Aorta (tissue), 5 donors: ENCODE data around the gene TREML1. TPM values are rescaled to one million over a fixed set of nuclear protein-coding genes. Genes with fewer than 3 reads are reported as not detected.

ENCODE experiments used
- ATAC-seq: fragments of 200-7000 bp; cut with Tn5 transposase; one replicate; pipeline ENCODE4 v1.9.1; 2022; ENCODE audit warnings: moderate library complexity; ENCODE audit not compliant: low FRiP score
- DNase-seq, 2 donors: peaks; one replicate each; pipeline ENCODE4 v3.0.0-alpha.2; 2020
- H3K27ac ChIP-seq, 2 donors: one replicate each; pipeline ENCODE4 v1.5.1; 2013; ENCODE audit warnings: low read length in 2 of 2, mild to moderate bottlenecking in 2 of 2, moderate library complexity in 2 of 2, control low read depth in 1 of 2, inconsistent platforms in 1 of 2, low read depth in 1 of 2
- H3K27me3 ChIP-seq, 2 donors: one replicate each; pipeline ENCODE4 v1.6.1; 2013; ENCODE audit warnings: control low read depth in 1 of 2, low read length in 1 of 2, mild to moderate bottlenecking in 1 of 2, moderate library complexity in 1 of 2; ENCODE audit not compliant: insufficient read depth in 2 of 2, control insufficient read depth in 1 of 2
- H3K36me3 ChIP-seq, 2 donors: one replicate each; pipeline ENCODE4 v1.6.1; 2013; ENCODE audit warnings: control low read depth in 1 of 2, low read length in 1 of 2, mild to moderate bottlenecking in 1 of 2; ENCODE audit not compliant: insufficient read depth in 2 of 2, control insufficient read depth in 1 of 2
- H3K4me1 ChIP-seq, 2 donors: one replicate each; pipeline ENCODE4 v1.6.1; 2013; ENCODE audit warnings: low read length in 2 of 2, control low read depth in 1 of 2, mild to moderate bottlenecking in 1 of 2, moderate library complexity in 1 of 2; ENCODE audit not compliant: insufficient read depth in 2 of 2, control insufficient read depth in 1 of 2
- H3K4me3 ChIP-seq, 2 donors: one replicate each; pipeline ENCODE4 v1.5.1; 2013; ENCODE audit warnings: low read length in 2 of 2, control low read depth in 1 of 2, mild to moderate bottlenecking in 1 of 2
- H3K9me3 ChIP-seq: one replicate; pipeline ENCODE4 v1.6.1; 2013; ENCODE audit warnings: mild to moderate bottlenecking, low read length; ENCODE audit not compliant: control insufficient read depth
- WGBS, 2 donors: extraction: QIAGEN DNeasy Blood & Tissue Kit; methylation state at CpG; one replicate each; pipeline ENCODE4 v1.1.7; 2013; 5-methylcytosine and 5-hydroxymethylcytosine counted together
- intact Hi-C, 2 donors: fragments of 100-400 bp; cut with DNase I; formaldehyde crosslinking; loops; one replicate each; pipeline versions ENCODE4 v1.14.2 to v1.15.0; 2022
- polyA plus RNA-seq, 2 donors: library from polyadenylated mRNA; stranded (reverse); fragments of 200-250 nt; gene quantifications; one replicate each; pipeline ENCODE4 v1.2.3, GENCODE V29; 2013
- total RNA-seq, 2 donors: library from RNA; stranded (reverse); fragmentation: NEBNext Ultra II Directional; extraction: Animal tissue kit (Norgen Biotek cat#: 25700); gene quantifications; one replicate each; pipeline ENCODE4 v1.2.1, GENCODE V29; 2021
- donor health status: healthy with polysubstance abuse.
- donor health status: Bipolar disorder and iron deficiency.
- donor health status: DM: no; HTN: no; CAD: no.
- donor health status: DM: no; HTN: no; CAD: no.
- donor health status: DM: yes; HTN: yes; CAD: no.

The TREML1 gene
- total and polyA plus RNA-seq, 4 donors = 1.2 to 1.7 TPM; not detected in 2

- no peaks in the 10 kb centered on the region for H3K27me3 ChIP-seq
- H3K4me1 ChIP-seq = no peaks in the 10 kb centered on the region
- H3K4me3 ChIP-seq = no peak overlapping the region
- 74 to 77% methylated on average over 4 of the region's 4 CpGs for WGBS, 2 donors
- H3K27ac ChIP-seq = no peak overlapping the region
- no peaks in the 10 kb centered on the region for H3K36me3 ChIP-seq
- intact Hi-C loops = no loop called here
- ATAC-seq (no peak), DNase-seq (peak in 1 of 2 donors; percentile 61)
- no peaks in the 10 kb centered on the region for H3K9me3 ChIP-seq
Observed at GRCh38 chr6:41182069-41183034, 28.2 kb upstream of the TREML1 start.

GRCh38 chr6:41181566-41181965, 27.4 kb upstream of the TREML1 start:
- no peaks in the 10 kb centered on the region for H3K27me3 ChIP-seq
- ATAC-seq (no peak), DNase-seq (no peak)
- H3K36me3 ChIP-seq = no peaks in the 10 kb centered on the region
- no peak overlapping the region for H3K27ac ChIP-seq
- intact Hi-C loops = no loop called here
- no peaks in the 10 kb centered on the region for H3K4me1 ChIP-seq
- WGBS, 2 donors = 58 to 67% methylated on average over 1 of the region's 1 CpG
- H3K9me3 ChIP-seq = no peaks in the 10 kb centered on the region
- H3K4me3 ChIP-seq = no peak overlapping the region

GRCh38 chr6:41179163-41179562, 25.0 kb upstream of the TREML1 start:
- intact Hi-C loops = no loop called here
- Histone ChIP-seq H3K9me3 (no peaks in the 10 kb centered on the region), H3K4me3 (no peak overlapping the region), H3K4me1 (no peaks in the 10 kb centered on the region), H3K27me3 (no peaks in the 10 kb centered on the region), H3K36me3 (no peaks in the 10 kb centered on the region), H3K27ac (no peak overlapping the region)
- 55 to 60% methylated on average over 4 of the region's 4 CpGs for WGBS, 2 donors
- ATAC-seq = no peak
- DNase-seq = no peak

GRCh38 chr6:41177695-41178094, 23.5 kb upstream of the TREML1 start:
- Histone ChIP-seq H3K27ac (no peak overlapping the region), H3K9me3 (peaks cover 1% of the 10 kb centered on the region), H3K4me1 (no peaks in the 10 kb centered on the region), H3K27me3 (no peaks in the 10 kb centered on the region), H3K4me3 (no peak overlapping the region), H3K36me3 (no peaks in the 10 kb centered on the region)
- intact Hi-C loops = no loop called here
- 88 to 89% methylated on average over 2 of the region's 2 CpGs for WGBS, 2 donors
- ATAC-seq (no peak), DNase-seq (no peak)

GRCh38 chr6:41177287-41177686, 23.1 kb upstream of the TREML1 start:
- Histone ChIP-seq H3K4me1 (no peaks in the 10 kb centered on the region), H3K36me3 (no peaks in the 10 kb centered on the region), H3K9me3 (peaks cover 1% of the 10 kb centered on the region), H3K4me3 (no peak overlapping the region), H3K27ac (no peak overlapping the region), H3K27me3 (no peaks in the 10 kb centered on the region)
- no peak for DNase-seq
- WGBS, 2 donors = 73% methylated on average over 3 of the region's 3 CpGs
- intact Hi-C loops = no loop called here
- ATAC-seq = no peak

- WGBS, 2 donors = 88 to 91% methylated on average over 12 of the region's 12 CpGs
- Histone ChIP-seq H3K9me3 (peaks cover 1% of the 10 kb centered on the region), H3K4me3 (no peak overlapping the region), H3K4me1 (no peaks in the 10 kb centered on the region), H3K27ac (no peak overlapping the region), H3K27me3 (no peaks in the 10 kb centered on the region), H3K36me3 (no peaks in the 10 kb centered on the region)
- intact Hi-C loops = no loop called here
- ATAC-seq = no peak
- DNase-seq = no peak
Observed at GRCh38 chr6:41176189-41176588, 22.0 kb upstream of the TREML1 start.

- Histone ChIP-seq H3K27ac (no peak overlapping the region), H3K9me3 (peaks cover 1% of the 10 kb centered on the region), H3K36me3 (no peaks in the 10 kb centered on the region), H3K4me3 (no peak overlapping the region), H3K4me1 (no peaks in the 10 kb centered on the region), H3K27me3 (no peaks in the 10 kb centered on the region)
- WGBS, 2 donors = 88 to 91% methylated on average over 1 of the region's 1 CpG
- DNase-seq (no peak), ATAC-seq (no peak)
- intact Hi-C loops = no loop called here
Observed at GRCh38 chr6:41175084-41175483, 20.9 kb upstream of the TREML1 start.

- 72% methylated on average over 2 of the region's 2 CpGs for WGBS, 2 donors
- intact Hi-C loops = no loop called here
- no peak for DNase-seq
Observed at GRCh38 chr6:41174610-41175009, 20.5 kb upstream of the TREML1 start.

GRCh38 chr6:41171908-41172307, 17.8 kb upstream of the TREML1 start:
- Histone ChIP-seq H3K4me1 (no peaks in the 10 kb centered on the region), H3K27me3 (no peaks in the 10 kb centered on the region), H3K4me3 (no peak overlapping the region), H3K36me3 (no peaks in the 10 kb centered on the region), H3K9me3 (peaks cover 1% of the 10 kb centered on the region), H3K27ac (no peak overlapping the region)
- WGBS, 2 donors = 26 to 28% methylated on average over 3 of the region's 3 CpGs
- DNase-seq (no peak), ATAC-seq (no peak)
- intact Hi-C loops = no loop called here

More at GRCh38 chr6:41174610-41175009, 20.5 kb upstream of the TREML1 start:
- no peaks in the 10 kb centered on the region for H3K27me3 ChIP-seq
- no peak overlapping the region for H3K27ac ChIP-seq
- no peaks in the 10 kb centered on the region for H3K36me3 ChIP-seq
- ATAC-seq = no peak
- H3K4me1 ChIP-seq = no peaks in the 10 kb centered on the region
- no peak overlapping the region for H3K4me3 ChIP-seq
- H3K9me3 ChIP-seq = peaks cover 1% of the 10 kb centered on the region
